ENCODE data around the gene PLA2G2C.

DNA sequence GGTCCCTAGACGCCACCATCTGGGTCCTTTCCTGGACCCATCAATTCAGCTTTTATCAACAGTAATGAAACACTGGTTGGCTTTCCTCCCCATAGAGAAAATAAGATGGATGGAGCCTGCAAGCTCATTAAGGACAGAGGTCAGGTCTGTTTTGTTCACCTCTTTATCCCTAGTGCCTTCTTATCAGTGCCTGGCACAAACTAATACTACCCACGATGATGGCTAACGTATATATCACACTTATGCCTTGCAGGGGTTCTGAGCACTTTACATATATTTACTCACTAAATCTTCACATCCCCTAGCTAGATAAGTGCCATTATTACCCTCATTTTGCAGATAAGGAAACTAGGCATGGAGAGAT is 5.5 kb downstream of the PLA2G2C start:
- TF ChIP-seq, protein P1, sequence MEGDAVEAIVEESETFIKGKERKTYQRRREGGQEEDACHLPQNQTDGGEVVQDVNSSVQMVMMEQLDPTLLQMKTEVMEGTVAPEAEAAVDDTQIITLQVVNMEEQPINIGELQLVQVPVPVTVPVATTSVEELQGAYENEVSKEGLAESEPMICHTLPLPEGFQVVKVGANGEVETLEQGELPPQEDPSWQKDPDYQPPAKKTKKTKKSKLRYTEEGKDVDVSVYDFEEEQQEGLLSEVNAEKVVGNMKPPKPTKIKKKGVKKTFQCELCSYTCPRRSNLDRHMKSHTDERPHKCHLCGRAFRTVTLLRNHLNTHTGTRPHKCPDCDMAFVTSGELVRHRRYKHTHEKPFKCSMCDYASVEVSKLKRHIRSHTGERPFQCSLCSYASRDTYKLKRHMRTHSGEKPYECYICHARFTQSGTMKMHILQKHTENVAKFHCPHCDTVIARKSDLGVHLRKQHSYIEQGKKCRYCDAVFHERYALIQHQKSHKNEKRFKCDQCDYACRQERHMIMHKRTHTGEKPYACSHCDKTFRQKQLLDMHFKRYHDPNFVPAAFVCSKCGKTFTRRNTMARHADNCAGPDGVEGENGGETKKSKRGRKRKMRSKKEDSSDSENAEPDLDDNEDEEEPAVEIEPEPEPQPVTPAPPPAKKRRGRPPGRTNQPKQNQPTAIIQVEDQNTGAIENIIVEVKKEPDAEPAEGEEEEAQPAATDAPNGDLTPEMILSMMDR (IDR thresholded peaks at IDR 0.05): no peak
- TF ChIP-seq POLR2A (IDR thresholded peaks at IDR 0.05) (no peak), POLR2AphosphoS5 (IDR thresholded peaks at IDR 0.05; ENCODE audit: insufficient read depth in 1 of 2, low read depth in 1 of 2) (no peak)

Data from vagina (tissue), 2 donors.